Measurements from ENCODE around the gene PRAMEF14.
"Not testable (repeated sequence)": the region's sequence is repeated elsewhere in the genome, so short reads cannot be mapped to it uniquely, and the experiment has no call there.

Gene PRAMEF14, protein sequence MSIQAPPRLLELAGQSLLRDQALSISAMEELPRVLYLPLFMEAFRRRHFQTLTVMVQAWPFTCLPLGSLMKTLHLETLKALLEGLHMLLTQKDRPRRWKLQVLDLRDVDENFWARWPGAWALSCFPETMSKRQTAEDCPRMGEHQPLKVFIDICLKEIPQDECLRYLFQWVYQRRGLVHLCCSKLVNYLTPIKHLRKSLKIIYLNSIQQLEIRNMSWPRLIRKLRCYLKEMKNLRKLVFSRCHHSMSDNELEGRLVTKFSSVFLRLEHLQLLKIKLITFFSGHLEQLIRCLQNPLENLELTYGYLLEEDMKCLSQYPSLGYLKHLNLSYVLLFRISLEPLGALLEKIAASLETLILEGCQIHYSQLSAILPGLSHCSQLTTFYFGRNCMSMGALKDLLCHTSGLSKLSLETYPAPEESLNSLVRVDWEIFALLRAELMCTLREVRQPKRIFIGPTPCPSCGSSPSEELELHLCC

DNA sequence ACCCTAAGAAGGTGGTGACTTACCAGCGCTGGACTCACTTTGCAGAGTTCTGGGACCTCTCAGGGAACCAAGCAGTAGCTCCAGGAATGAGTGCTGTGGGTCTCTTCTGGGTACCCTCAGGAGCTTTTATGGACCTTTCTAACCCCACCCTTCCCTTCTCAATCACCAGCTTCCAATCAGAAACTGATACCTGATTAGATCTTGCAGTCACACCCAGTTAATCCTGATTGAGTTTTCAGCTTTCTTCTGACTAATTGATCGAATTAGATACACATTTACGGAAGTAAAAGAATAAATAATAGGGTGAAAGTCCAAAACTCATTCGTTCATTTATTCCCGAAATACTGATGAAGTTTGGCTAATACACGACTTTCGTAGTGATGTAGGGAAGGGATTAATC lies at the start of gene PRAMEF14:
Gene PRAMEF14, minus strand, starts transcription at position 101 of the 400 bp plus-strand sequence. CDS start 1,820 bp downstream, outside the sequence.
- H3K9me3 Mint-ChIP-seq, H3K4me3 Mint-ChIP-seq, H3K4me1 Mint-ChIP-seq, H3K27ac Mint-ChIP-seq, ATAC-seq, H3K36me3 Mint-ChIP-seq: not testable (repeated sequence)
- peaks cover 17% of the 10 kb centered on the region for H3K27me3 Mint-ChIP-seq

DNA sequence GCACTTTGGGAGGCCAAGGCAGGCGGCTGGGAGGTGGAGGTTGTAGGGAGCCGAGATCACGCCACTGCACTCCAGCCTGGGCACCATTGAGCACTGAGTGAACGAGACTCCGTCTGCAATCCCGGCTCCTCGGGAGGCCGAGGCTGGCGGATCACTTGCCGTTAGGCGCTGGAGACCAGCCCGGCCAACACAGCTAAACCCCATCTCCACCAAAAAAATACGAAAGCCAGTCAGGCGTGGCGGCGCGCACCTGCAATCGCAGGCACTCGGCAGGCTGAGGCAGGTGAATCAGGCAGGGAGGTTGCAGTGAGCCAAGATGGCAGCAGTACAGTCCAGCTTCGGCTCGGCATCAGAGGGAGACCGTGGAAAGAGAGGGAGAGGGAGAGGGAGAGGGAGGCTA lies 48.4 kb upstream of the PRAMEF14 start:
- H3K4me3 Mint-ChIP-seq, H3K27me3 Mint-ChIP-seq, ATAC-seq, H3K36me3 Mint-ChIP-seq, H3K9me3 Mint-ChIP-seq, H3K4me1 Mint-ChIP-seq, H3K27ac Mint-ChIP-seq: not testable (repeated sequence)

DNA sequence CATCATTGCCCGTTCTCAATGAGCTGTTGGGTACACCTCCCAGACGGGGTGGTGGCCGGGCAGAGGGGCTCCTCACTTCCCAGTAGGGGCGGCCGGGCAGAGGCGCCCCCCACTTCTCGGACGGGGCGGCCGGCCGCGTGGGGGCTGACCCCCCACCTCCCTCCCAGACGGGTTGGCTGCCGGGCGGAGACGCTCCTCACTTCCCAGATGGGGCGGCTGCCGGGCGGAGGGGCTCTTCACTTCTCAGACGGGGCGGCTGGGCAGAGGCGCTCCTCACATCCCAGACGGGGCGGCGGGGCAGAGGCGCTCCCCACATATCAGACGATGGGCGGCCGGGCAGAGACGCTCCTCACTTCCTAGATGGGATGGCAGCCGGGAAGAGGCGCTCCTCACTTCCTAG lies 47.8 kb upstream of the PRAMEF14 start:
- not testable (repeated sequence) for H3K36me3 Mint-ChIP-seq, H3K27me3 Mint-ChIP-seq, H3K4me1 Mint-ChIP-seq, H3K27ac Mint-ChIP-seq, H3K4me3 Mint-ChIP-seq, ATAC-seq, H3K9me3 Mint-ChIP-seq

DNA sequence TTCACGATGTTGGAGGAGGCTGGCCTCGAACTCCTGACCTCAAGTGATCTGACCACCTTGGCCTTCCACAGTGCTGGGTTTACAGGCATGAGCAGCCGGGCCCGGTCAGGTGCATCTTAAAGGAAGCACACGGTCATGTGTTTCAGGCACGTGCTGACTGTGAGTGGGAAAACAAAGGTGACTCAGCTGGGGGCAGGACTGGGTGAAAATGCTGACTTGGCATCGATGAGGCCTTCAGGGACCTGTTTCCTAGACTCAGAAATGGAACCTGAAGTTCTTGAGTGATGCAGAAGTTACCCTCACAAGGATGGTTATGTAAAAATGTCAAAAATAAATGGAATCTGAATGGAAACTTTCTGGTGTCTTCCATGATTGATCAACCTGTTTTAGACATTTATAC lies 46.1 kb upstream of the PRAMEF14 start:
- H3K27me3 Mint-ChIP-seq, H3K27ac Mint-ChIP-seq, H3K4me3 Mint-ChIP-seq, H3K4me1 Mint-ChIP-seq, H3K9me3 Mint-ChIP-seq, ATAC-seq, H3K36me3 Mint-ChIP-seq: not testable (repeated sequence)

DNA sequence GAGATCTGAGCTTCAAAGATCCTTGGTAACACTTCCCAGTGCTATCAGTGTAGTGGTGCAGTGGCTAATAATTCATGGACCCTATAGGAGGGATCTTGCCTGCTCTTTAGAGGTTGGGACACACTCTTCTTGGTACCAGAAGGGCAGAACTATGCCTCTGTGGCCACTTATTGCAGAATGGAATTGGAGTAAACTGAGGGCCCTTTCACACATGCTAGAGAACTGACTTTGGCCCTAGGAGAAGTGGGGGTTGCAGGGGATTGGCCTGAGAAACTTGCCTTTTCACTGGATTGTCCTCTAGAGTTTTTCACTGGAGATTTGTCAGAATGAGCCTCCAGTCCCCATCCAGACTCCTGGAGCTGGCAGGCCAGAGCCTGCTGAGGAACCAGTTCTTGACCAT lies 42.4 kb upstream of the PRAMEF14 start, which contains the start of gene PRAMEF17:
Gene PRAMEF17, plus strand, starts transcription at position 301 of the 400 bp plus-strand sequence. Its CDS starts 26 bp downstream, at position 327.
- not testable (repeated sequence) for ATAC-seq, H3K4me1 Mint-ChIP-seq
- peaks cover 15% of the 10 kb centered on the region for H3K27me3 Mint-ChIP-seq

DNA sequence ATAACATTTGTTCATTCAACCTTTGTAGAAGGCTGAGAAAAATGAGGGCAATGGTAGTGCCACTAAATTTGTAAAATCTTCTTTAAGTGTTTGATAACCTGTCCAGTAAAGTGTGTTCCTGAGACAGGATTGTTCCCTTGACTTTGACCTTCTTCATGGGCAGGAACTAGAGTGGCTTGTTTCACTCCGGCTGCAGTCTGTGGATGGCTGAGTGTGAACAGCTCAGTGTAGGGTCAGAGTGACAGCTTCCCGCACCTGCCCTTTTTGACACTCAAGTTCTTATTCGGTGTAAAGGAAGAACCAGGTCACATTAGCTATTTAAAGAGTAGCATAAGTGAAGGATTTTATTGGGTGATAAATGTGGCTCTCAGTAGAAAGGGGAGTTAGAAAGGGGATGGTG lies 33.4 kb upstream of the PRAMEF14 start:
- not testable (repeated sequence) for H3K4me1 Mint-ChIP-seq, H3K27me3 Mint-ChIP-seq, H3K9me3 Mint-ChIP-seq, H3K4me3 Mint-ChIP-seq, H3K27ac Mint-ChIP-seq, H3K36me3 Mint-ChIP-seq, ATAC-seq

More for the DNA sequence above, 42.4 kb upstream of the PRAMEF14 start, which contains the start of gene PRAMEF17:
- H3K4me3 Mint-ChIP-seq, H3K36me3 Mint-ChIP-seq, H3K27ac Mint-ChIP-seq, H3K9me3 Mint-ChIP-seq: not testable (repeated sequence)

DNA sequence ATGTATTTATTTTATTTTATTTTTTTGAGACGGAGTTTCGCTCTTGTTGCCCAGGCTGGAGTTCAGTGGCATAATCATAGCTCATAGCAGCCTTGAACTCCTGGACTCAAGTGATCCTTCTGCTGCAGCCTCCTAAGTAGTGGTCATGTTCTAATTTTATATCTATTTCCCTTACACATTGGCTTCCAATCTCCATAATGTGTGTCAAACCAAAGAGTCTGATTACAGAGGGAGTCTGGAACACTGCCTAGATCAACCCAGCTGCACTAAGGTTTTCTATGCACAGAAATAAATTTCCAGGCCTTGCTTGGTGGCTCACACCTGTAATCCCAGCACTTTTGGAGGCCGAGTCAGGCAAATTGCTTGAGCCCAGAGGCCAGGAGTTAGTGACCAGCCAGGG lies 32.0 kb upstream of the PRAMEF14 start:
- not testable (repeated sequence) for H3K27ac Mint-ChIP-seq, H3K36me3 Mint-ChIP-seq, H3K27me3 Mint-ChIP-seq, H3K9me3 Mint-ChIP-seq, H3K4me1 Mint-ChIP-seq, H3K4me3 Mint-ChIP-seq, ATAC-seq

DNA sequence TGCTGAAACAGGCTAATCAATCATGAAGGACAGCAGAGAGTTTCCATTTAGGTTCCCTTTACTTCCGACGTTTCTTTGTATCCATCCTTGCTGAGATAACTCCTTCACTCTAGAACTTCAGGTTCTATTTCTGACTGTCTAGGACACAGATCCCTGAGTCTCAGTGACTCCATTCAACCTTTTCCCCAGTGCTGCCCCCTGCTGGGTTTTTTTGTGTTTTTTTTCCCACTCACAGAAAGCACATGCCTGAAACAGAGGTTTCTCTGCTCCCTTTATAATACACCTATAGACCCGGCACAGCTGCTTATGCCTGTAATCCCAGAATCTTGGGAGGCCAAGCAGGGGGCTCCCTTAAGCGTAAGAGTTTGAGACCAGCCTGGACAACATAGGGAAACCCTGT lies 21.6 kb upstream of the PRAMEF14 start:
- H3K4me3 Mint-ChIP-seq, H3K36me3 Mint-ChIP-seq, H3K9me3 Mint-ChIP-seq, H3K27ac Mint-ChIP-seq, H3K27me3 Mint-ChIP-seq, H3K4me1 Mint-ChIP-seq, ATAC-seq: not testable (repeated sequence)

DNA sequence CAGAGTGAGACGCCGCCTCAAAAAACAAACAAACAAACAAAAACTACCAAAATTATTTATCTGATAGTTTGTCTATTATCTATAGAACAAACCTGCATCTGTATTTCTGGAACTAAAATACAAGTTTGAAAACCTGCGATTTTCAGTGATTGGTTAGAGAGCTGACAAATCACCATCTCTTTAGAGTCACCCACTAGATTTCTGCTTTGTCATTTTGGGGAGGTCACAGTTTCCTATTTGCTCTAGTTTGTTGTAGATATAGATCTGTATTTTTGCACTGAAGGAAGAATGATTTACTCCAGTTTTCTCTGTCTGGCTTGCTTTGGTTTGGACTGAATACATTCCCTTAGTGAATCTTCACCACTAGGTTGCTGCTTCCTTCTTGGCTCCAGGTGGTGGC lies 19.6 kb upstream of the PRAMEF14 start:
- not testable (repeated sequence) for H3K27me3 Mint-ChIP-seq, H3K4me1 Mint-ChIP-seq, H3K4me3 Mint-ChIP-seq, H3K27ac Mint-ChIP-seq, H3K9me3 Mint-ChIP-seq, H3K36me3 Mint-ChIP-seq, ATAC-seq

DNA sequence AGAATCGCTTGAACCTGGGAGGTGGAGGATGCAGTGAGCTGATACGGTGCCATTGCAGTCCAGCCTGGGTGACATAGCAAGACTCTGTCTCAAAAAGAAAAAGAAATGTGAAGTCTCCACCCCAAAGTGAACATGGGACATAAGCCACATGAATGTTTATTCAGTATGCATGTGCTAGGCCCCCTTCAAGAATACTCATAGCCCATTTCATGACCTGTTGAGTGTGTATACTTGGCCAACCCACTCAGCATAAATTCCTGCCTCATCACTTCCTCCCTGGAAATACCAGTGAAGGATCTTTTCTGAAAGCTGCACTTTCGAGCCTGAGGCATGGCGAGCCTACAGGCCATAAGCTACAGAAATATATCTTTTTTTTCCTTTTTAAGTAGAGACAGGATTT lies 18.0 kb upstream of the PRAMEF14 start:
- H3K36me3 Mint-ChIP-seq: not testable (repeated sequence)

DNA sequence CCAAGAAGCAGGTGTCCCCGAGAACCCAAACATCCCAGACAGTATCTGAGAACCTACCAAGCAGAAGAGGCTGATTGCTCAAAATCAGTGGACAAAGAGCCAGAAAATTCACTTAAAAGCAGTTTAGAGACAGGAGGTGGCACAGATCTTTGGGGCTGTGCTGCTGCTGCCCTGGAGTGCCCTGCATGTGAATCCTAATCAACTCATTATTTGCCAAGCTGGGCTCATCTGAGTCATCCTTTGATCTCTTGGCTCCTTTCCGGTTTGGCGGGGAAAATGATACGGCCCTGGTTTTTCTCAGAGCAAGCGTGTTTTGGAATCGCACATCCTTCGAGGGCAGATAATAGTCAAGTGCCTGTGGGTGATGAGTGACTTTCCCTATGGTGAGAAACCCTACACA lies 15.4 kb upstream of the PRAMEF14 start:
- H3K27ac Mint-ChIP-seq, H3K9me3 Mint-ChIP-seq, H3K36me3 Mint-ChIP-seq, ATAC-seq, H3K27me3 Mint-ChIP-seq, H3K4me1 Mint-ChIP-seq, H3K4me3 Mint-ChIP-seq: not testable (repeated sequence)

More for the DNA sequence above, 18.0 kb upstream of the PRAMEF14 start:
- not testable (repeated sequence) for H3K4me1 Mint-ChIP-seq, H3K9me3 Mint-ChIP-seq, H3K4me3 Mint-ChIP-seq, H3K27ac Mint-ChIP-seq, H3K27me3 Mint-ChIP-seq, ATAC-seq

DNA sequence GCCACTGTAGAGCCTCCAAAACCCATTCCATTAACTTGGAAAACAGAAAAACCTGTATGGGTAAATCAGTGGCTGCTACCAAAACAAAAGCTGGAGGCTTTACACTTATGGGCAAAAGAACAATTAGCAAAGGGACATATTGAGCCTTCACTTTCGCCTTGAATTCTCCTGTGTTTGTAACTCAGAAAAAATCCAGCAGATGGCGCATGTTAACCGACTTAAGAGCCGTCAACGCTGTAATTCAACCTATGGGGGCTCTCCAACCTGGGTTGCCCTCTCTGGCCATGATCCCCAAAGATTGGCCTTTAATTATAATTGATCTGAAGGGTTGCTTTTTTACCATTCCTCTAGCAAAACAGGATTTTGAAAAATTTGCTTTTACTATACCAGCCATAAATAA lies 9.8 kb upstream of the PRAMEF14 start:
- H3K9me3 Mint-ChIP-seq, H3K27ac Mint-ChIP-seq, H3K4me3 Mint-ChIP-seq, H3K27me3 Mint-ChIP-seq, H3K4me1 Mint-ChIP-seq, H3K36me3 Mint-ChIP-seq, ATAC-seq: not testable (repeated sequence)

DNA sequence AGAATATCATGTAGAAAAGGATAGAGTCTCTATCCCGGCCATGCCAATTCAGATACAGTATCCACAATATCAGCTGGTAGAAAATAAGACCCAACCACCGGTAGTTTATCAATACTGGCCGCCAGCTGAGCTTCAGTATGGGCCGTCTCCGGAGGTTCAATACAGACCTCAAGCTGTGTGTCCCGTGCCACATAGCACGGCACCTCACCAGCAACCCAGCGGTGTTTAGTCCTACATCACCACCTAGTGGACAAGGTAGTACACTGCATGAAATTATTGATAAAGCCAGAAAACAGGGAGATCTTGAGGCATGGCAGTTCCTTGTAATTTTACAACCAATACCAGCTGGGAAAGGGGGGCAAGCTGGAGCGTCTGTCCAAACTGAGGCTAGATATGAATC lies 7.5 kb upstream of the PRAMEF14 start:
- H3K27me3 Mint-ChIP-seq, H3K4me1 Mint-ChIP-seq, H3K9me3 Mint-ChIP-seq, H3K4me3 Mint-ChIP-seq, ATAC-seq, H3K36me3 Mint-ChIP-seq, H3K27ac Mint-ChIP-seq: not testable (repeated sequence)

DNA sequence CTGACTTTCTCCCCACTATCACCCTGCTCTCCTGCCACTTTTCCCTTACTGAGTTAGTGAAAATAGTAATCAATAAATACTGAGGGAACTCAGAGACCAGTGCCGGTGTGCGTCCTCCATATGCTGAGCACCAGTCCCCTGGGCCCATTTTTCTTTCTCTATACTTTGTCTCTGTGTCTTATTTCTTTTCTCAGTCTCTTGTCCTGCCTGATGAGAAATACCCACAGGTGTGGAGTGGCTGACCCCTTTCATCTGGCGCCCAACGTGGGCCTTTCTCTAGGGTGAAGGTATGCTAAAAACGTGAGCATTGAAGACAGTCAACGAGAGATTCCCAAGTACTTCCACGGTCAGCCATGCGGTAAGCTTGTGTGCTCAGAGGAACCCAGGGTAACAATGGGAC lies 6.5 kb upstream of the PRAMEF14 start:
- ATAC-seq, H3K27ac Mint-ChIP-seq, H3K4me1 Mint-ChIP-seq, H3K9me3 Mint-ChIP-seq, H3K4me3 Mint-ChIP-seq, H3K27me3 Mint-ChIP-seq, H3K36me3 Mint-ChIP-seq: not testable (repeated sequence)

DNA sequence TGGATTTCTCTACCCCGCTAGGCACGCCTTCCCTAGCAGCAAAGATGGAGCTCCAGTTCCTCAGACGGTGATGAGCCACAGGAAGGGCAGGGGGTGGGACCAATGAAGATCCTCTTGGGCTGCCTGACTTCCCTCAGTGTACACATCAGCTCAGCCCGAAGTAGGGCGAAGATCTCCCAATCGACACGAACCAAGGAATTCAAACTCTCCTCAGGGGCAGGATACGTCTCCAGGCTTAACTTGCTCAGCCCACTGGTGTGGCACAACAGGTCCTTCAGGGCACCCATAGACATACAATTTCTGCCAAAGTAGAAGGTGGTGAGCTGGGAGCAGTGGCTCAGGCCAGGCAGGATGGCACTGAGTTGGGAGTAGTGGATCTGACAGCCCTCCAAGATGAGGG lies 4.4 kb downstream of the PRAMEF14 start:
- not testable (repeated sequence) for H3K9me3 Mint-ChIP-seq, H3K4me1 Mint-ChIP-seq, H3K4me3 Mint-ChIP-seq, ATAC-seq, H3K27me3 Mint-ChIP-seq, H3K36me3 Mint-ChIP-seq, H3K27ac Mint-ChIP-seq

DNA sequence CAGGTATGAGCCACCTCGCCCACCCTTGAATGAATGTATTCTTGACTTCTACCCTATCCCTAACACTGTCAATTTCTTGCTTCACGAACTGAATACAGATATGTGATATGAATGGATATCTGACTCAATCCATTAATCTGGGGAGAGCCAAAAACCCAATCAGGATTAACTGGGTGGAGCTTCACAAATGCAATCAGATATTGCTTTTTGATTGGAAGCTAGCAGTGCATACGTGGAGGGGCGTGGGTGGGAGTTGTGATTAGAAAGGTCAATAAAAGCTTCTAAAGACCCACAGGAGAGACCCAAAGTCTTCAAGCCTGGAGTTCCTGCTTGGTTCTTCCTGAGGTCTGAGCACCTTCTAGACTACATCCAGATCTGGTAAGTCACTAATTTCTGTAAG lies 31.7 kb downstream of the PRAMEF14 start, which contains the start of gene PRAMEF15:
Gene PRAMEF15, plus strand, starts transcription at position 301 of the 400 bp plus-strand sequence. CDS start 2,827 bp downstream, outside the sequence.
- H3K4me1 Mint-ChIP-seq, H3K9me3 Mint-ChIP-seq, ATAC-seq, H3K4me3 Mint-ChIP-seq, H3K27ac Mint-ChIP-seq, H3K36me3 Mint-ChIP-seq, H3K27me3 Mint-ChIP-seq: not testable (repeated sequence)

Measured in stimulated activated memory B cell treated with anti-CD40 and anti-IgM and Interleukin-4, amounts not matched to agents 10 μg/mL and 1 μg/mL and 100 μg/mL, for 72 hours (primary cell).